ENCODE results near the gene ALDH3A1.

Gene ALDH3A1

DNA sequence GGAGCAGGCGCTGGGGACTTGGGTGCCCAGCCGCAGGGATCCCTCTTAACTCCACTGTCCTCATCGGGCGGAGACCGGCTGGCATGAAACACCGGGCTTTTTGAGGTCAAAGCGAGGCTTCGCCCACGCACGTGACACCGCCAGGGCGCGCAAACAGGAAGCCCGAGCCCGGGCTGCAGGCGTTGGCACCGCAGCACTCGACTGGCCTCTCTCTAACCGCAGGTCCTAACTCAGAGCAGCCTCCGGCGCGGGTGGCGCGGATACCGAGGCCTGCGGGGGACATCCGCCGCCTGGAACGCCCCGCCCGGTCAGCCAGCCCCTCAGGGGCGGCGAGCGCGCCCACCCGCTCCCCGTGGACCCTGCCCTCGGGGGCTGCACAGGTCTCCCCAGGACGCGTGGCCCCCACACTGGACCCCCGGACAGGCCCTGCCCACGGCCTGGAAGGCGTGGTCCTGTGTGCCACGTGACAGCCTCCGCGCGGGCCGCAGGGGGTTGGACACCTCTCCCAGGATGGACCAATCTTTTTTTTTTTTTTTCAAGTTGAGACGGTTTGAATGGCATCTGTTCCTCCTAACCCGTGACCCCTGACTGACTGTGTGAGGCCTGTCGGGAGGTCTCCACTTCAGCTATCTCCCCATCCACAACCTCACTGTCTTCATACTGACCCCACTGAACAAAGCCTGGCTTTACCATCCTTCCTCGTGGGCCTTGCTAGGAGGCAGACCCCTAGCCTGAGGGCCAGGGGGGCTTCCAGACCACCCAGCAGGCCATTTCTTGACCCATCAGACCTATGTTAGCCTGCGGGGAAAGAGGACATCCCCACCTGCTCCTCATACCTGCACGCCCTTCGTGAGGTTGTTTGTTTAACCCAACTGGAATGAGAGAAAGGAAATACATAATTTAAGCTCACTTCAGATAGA lies 23.3 kb downstream of the ALDH3A1 start:
- no peak overlapping the region for H3K4me3 ChIP-seq (ENCODE audit: low read length)
- TF ChIP-seq, protein P1, sequence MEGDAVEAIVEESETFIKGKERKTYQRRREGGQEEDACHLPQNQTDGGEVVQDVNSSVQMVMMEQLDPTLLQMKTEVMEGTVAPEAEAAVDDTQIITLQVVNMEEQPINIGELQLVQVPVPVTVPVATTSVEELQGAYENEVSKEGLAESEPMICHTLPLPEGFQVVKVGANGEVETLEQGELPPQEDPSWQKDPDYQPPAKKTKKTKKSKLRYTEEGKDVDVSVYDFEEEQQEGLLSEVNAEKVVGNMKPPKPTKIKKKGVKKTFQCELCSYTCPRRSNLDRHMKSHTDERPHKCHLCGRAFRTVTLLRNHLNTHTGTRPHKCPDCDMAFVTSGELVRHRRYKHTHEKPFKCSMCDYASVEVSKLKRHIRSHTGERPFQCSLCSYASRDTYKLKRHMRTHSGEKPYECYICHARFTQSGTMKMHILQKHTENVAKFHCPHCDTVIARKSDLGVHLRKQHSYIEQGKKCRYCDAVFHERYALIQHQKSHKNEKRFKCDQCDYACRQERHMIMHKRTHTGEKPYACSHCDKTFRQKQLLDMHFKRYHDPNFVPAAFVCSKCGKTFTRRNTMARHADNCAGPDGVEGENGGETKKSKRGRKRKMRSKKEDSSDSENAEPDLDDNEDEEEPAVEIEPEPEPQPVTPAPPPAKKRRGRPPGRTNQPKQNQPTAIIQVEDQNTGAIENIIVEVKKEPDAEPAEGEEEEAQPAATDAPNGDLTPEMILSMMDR (conservative IDR thresholded peaks at IDR 0.05; ENCODE audit: low read length), result no peak
- peak; percentile 34 for DNase-seq (ENCODE audit: low read depth)

GRCh38 chr17:19723964-19724363 lies 24.1 kb downstream of the ALDH3A1 start:
- no peak overlapping the region for H3K4me3 ChIP-seq (ENCODE audit: low read length)
- DNase-seq (ENCODE audit: low read depth), result no peak
- TF ChIP-seq, protein P1 (conservative IDR thresholded peaks at IDR 0.05; ENCODE audit: low read length), result no peak

GRCh38 chr17:19720631-19721426 lies 27.3 kb downstream of the ALDH3A1 start:
- TF ChIP-seq, protein P1 (conservative IDR thresholded peaks at IDR 0.05; ENCODE audit: low read length), result no peak
- no peak overlapping the region for H3K4me3 ChIP-seq (ENCODE audit: low read length)
- DNase-seq (ENCODE audit: low read depth), result no peak

- H3K4me3 ChIP-seq (ENCODE audit: low read length), result no peak overlapping the region
- TF ChIP-seq, protein P1 (conservative IDR thresholded peaks at IDR 0.05; ENCODE audit: low read length), result no peak
- no peak for DNase-seq (ENCODE audit: low read depth)
Measured at GRCh38 chr17:19720210-19720475, 28.0 kb downstream of the ALDH3A1 start.

GRCh38 chr17:19719355-19720209 lies 28.5 kb downstream of the ALDH3A1 start:
- DNase-seq (ENCODE audit: low read depth), result no peak
- TF ChIP-seq, protein P1 (conservative IDR thresholded peaks at IDR 0.05; ENCODE audit: low read length), result no peak
- no peak overlapping the region for H3K4me3 ChIP-seq (ENCODE audit: low read length)

DNA sequence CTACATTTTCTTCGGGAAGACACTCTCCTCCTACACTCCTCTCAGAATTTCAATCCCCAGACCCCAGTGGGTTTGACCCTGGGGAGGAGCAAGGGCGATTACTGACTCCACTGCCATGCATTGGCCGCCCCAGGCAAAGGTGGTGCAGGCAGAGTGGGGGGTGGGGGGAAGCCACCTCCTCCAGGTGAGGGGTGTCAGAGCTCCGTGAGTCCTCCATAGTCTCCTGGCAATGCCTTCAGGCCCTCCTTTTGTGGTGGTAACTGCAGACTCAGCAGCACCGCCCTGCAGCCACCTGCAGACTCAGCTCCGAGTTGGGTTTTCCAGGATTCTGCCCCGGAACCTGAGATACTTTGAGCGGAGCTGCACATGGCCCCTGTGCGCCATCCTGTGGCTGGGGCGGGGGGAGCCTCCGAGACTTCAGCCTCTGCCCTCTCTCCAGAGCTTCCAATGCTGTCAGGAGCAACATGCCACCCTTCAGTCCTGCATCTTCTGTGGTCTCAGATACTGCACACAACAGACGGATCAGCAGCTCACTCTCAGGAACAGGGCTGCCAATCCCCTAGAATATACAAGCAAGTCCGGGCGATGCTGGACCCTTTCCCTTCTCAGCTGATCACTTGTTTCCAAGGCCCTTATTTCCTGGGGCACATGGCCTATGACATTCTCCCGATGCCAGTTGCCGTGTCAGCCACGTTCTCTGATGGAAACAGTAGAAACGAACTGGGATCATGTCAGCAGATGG lies 29.3 kb downstream of the ALDH3A1 start:
- no peak overlapping the region for H3K4me3 ChIP-seq (ENCODE audit: low read length)
- TF ChIP-seq, protein P1 (conservative IDR thresholded peaks at IDR 0.05; ENCODE audit: low read length), result peak; percentile 11; the same call in 1 of the 2 replicates
- DNase-seq (ENCODE audit: low read depth), result no peak

Data from AG10803 (cell line).